ENCODE measurements around the gene OSBP2.

DNA sequence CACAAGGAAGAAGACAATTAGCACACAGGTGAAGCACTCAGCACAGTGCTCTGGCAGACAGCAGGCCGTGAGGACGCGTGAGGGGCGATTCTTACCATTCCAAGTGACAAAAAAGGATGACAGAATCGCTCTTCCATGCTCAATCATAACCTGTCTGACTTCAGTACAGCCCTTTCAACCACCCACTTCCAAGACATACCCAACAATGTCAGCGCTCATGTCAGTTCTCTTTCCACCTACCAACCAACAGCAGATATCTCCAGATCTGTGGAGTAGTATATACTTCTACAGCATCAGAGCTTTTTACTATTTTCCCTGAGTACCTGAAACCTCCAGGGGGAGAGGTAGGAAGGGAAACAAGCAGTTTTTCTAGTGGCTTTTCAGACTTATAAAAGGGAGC is 233.7 kb downstream of the OSBP2 start:
- TF ChIP-seq, protein P1, sequence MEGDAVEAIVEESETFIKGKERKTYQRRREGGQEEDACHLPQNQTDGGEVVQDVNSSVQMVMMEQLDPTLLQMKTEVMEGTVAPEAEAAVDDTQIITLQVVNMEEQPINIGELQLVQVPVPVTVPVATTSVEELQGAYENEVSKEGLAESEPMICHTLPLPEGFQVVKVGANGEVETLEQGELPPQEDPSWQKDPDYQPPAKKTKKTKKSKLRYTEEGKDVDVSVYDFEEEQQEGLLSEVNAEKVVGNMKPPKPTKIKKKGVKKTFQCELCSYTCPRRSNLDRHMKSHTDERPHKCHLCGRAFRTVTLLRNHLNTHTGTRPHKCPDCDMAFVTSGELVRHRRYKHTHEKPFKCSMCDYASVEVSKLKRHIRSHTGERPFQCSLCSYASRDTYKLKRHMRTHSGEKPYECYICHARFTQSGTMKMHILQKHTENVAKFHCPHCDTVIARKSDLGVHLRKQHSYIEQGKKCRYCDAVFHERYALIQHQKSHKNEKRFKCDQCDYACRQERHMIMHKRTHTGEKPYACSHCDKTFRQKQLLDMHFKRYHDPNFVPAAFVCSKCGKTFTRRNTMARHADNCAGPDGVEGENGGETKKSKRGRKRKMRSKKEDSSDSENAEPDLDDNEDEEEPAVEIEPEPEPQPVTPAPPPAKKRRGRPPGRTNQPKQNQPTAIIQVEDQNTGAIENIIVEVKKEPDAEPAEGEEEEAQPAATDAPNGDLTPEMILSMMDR (IDR thresholded peaks at IDR 0.05): no peak
- TF ChIP-seq POLR2A (IDR thresholded peaks at IDR 0.05): no peak
- no peak for TF ChIP-seq POLR2AphosphoS5 (IDR thresholded peaks at IDR 0.05)
- no peak for TF ChIP-seq EP300 (IDR thresholded peaks at IDR 0.05; ENCODE audit: low read depth)
